ENCODE data around the gene SUSD6.

- no peak for TF ChIP-seq POLR2A (IDR thresholded peaks at IDR 0.05)
- TF ChIP-seq, protein P1, sequence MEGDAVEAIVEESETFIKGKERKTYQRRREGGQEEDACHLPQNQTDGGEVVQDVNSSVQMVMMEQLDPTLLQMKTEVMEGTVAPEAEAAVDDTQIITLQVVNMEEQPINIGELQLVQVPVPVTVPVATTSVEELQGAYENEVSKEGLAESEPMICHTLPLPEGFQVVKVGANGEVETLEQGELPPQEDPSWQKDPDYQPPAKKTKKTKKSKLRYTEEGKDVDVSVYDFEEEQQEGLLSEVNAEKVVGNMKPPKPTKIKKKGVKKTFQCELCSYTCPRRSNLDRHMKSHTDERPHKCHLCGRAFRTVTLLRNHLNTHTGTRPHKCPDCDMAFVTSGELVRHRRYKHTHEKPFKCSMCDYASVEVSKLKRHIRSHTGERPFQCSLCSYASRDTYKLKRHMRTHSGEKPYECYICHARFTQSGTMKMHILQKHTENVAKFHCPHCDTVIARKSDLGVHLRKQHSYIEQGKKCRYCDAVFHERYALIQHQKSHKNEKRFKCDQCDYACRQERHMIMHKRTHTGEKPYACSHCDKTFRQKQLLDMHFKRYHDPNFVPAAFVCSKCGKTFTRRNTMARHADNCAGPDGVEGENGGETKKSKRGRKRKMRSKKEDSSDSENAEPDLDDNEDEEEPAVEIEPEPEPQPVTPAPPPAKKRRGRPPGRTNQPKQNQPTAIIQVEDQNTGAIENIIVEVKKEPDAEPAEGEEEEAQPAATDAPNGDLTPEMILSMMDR (IDR thresholded peaks at IDR 0.05) = no peak
Observed at GRCh38 chr14:69620981-69621380, 9.6 kb downstream of the SUSD6 start.
